WTC11 (cell line): ENCODE measurements around the gene SLC47A2. TPM values are rescaled to one million over a fixed set of nuclear protein-coding genes. Genes with fewer than 3 reads are reported as not detected.

Experiments
- ATAC-seq: fragments of 200-7000 bp; cut with Tn5 transposase; 2 replicates; pipeline ENCODE4 v1.10.0; 2021; ENCODE audit warnings: mild to moderate bottlenecking, moderate library complexity
- CTCF ChIA-PET: fragments of 300-600 bp; sonication (Branson Sonifier 250); formaldehyde crosslinking; loops from one replicate; lab custom pipeline; 2021; ENCODE audit warnings: antibody characterized with exemption; lab: Charles Lee
- POLR2A ChIA-PET: fragments of 350-600 bp; sonication (Branson Sonifier 250); formaldehyde crosslinking; loops from one replicate; lab custom pipeline; 2021; ENCODE audit warnings: antibody characterized with exemption; lab: Charles Lee
- DNase-seq: peaks from one replicate; pipeline ENCODE4 v3.0.0; 2021; ENCODE audit warnings: low spot score
- H3K27ac Mint-ChIP-seq: 2 replicates; pipeline ENCODE4 v1.8.0; 2021; ENCODE audit warnings: mixed read lengths
- H3K27me3 Mint-ChIP-seq: 2 replicates; pipeline ENCODE4 v1.8.0; 2021; ENCODE audit warnings: low read depth, mild to moderate bottlenecking, moderate library complexity, mixed read lengths
- H3K36me3 Mint-ChIP-seq: 2 replicates; pipeline ENCODE4 v1.8.0; 2021; ENCODE audit warnings: mixed read lengths
- H3K4me1 Mint-ChIP-seq: 2 replicates; pipeline ENCODE4 v1.8.0; 2022; ENCODE audit warnings: mixed read lengths
- H3K4me3 Mint-ChIP-seq: 2 replicates; pipeline ENCODE4 v1.8.0; 2021; ENCODE audit warnings: mild to moderate bottlenecking, moderate library complexity, mixed read lengths
- H3K9me3 Mint-ChIP-seq: 2 replicates; pipeline ENCODE4 v1.8.0; 2021; ENCODE audit warnings: mixed read lengths
- JUN ChIP-seq: sonication (generic); formaldehyde crosslinking; IDR thresholded peaks from 2 replicates; pipeline ENCODE4 v1.8.0; 2023; ENCODE audit warnings: mild to moderate bottlenecking, missing genetic modification reagents
- NFE2L1 ChIP-seq: sonication (generic); formaldehyde crosslinking; IDR thresholded peaks from 2 replicates; pipeline ENCODE4 v1.8.1; 2023; ENCODE audit warnings: missing genetic modification reagents
- OVOL2 ChIP-seq: fragments of 250-450 bp; sonication (Bioruptor Pico); IDR thresholded peaks from 2 replicates; pipeline ENCODE4 v1.9.0; 2021; ENCODE audit warnings: mild to moderate bottlenecking, borderline replicate concordance
- TEAD4 ChIP-seq: sonication (generic); formaldehyde crosslinking; IDR thresholded peaks from 2 replicates; pipeline ENCODE4 v1.8.0; 2022; ENCODE audit warnings: mild to moderate bottlenecking, missing genetic modification reagents
- total RNA-seq: library from RNA; stranded (reverse); gene quantifications from 3 replicates; pipeline ENCODE4 v1.2.3, GENCODE V29; 2021
- TF ChIP-seq, protein P1 (sequence below): sonication (generic); formaldehyde crosslinking; IDR thresholded peaks from 2 replicates; pipeline ENCODE4 v1.8.1; 2022; ENCODE audit warnings: low read depth, mild to moderate bottlenecking, moderate library complexity, missing genetic modification reagents, borderline replicate concordance
- TF ChIP-seq, protein P2 (sequence below): sonication (generic); formaldehyde crosslinking; IDR thresholded peaks from 2 replicates; pipeline ENCODE4 v1.8.1; 2023; ENCODE audit warnings: mild to moderate bottlenecking, missing genetic modification reagents, moderate library complexity
- TF ChIP-seq, protein P3 (sequence below): fragments of 250-450 bp; sonication (Bioruptor Pico); IDR thresholded peaks from 2 replicates; pipeline ENCODE4 v1.9.0; 2021; ENCODE audit warnings: mild to moderate bottlenecking, borderline replicate concordance
- TF ChIP-seq, protein P4 (sequence below): sonication (generic); formaldehyde crosslinking; IDR thresholded peaks from 2 replicates; pipeline ENCODE4 v1.8.1; 2023; ENCODE audit warnings: mild to moderate bottlenecking, moderate library complexity, missing genetic modification reagents
- TF ChIP-seq, protein P5 (sequence below): fragments of 250-450 bp; sonication (Bioruptor Pico); IDR thresholded peaks from 2 replicates; pipeline ENCODE4 v2.1.2; 2022; ENCODE audit warnings: mild to moderate bottlenecking, moderate library complexity
- TF ChIP-seq, protein P6 (sequence below): sonication (generic); formaldehyde crosslinking; IDR thresholded peaks from 2 replicates; pipeline ENCODE4 v1.8.1; 2023; ENCODE audit warnings: mild to moderate bottlenecking, missing genetic modification reagents, moderate library complexity
- TF ChIP-seq, protein P7 (sequence below): sonication (generic); formaldehyde crosslinking; IDR thresholded peaks from 2 replicates; pipeline ENCODE4 v1.8.0; 2022; ENCODE audit warnings: mild to moderate bottlenecking, missing genetic modification reagents

Gene SLC47A2
- total RNA-seq, 1 experiment from 2014 or later: not detected

DNA sequence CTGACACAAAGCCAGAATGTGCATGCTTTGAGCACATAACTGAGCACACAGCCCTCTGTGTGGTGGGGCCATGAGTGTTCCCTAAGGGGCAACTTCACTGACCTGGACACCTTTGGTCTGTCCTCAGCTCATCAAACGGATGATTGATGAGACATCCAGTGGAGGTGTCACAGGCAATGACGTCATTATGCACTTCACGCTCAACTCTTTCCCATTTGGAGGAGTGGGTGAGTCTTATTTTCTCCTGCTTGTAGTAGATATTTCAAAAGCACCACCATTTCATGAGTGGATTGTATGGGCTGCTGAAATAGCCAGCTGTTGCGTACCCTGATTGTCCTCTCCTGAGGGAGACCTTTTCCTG is 51.6 kb downstream of the SLC47A2 start (continued):
- TF ChIP-seq, protein P1, sequence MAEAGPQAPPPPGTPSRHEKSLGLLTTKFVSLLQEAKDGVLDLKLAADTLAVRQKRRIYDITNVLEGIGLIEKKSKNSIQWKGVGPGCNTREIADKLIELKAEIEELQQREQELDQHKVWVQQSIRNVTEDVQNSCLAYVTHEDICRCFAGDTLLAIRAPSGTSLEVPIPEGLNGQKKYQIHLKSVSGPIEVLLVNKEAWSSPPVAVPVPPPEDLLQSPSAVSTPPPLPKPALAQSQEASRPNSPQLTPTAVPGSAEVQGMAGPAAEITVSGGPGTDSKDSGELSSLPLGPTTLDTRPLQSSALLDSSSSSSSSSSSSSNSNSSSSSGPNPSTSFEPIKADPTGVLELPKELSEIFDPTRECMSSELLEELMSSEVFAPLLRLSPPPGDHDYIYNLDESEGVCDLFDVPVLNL (CRISPR knock-in tag): no peak
- TF ChIP-seq, protein P2, sequence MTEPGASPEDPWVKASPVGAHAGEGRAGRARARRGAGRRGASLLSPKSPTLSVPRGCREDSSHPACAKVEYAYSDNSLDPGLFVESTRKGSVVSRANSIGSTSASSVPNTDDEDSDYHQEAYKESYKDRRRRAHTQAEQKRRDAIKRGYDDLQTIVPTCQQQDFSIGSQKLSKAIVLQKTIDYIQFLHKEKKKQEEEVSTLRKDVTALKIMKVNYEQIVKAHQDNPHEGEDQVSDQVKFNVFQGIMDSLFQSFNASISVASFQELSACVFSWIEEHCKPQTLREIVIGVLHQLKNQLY: no peak
- TF ChIP-seq, protein P3, sequence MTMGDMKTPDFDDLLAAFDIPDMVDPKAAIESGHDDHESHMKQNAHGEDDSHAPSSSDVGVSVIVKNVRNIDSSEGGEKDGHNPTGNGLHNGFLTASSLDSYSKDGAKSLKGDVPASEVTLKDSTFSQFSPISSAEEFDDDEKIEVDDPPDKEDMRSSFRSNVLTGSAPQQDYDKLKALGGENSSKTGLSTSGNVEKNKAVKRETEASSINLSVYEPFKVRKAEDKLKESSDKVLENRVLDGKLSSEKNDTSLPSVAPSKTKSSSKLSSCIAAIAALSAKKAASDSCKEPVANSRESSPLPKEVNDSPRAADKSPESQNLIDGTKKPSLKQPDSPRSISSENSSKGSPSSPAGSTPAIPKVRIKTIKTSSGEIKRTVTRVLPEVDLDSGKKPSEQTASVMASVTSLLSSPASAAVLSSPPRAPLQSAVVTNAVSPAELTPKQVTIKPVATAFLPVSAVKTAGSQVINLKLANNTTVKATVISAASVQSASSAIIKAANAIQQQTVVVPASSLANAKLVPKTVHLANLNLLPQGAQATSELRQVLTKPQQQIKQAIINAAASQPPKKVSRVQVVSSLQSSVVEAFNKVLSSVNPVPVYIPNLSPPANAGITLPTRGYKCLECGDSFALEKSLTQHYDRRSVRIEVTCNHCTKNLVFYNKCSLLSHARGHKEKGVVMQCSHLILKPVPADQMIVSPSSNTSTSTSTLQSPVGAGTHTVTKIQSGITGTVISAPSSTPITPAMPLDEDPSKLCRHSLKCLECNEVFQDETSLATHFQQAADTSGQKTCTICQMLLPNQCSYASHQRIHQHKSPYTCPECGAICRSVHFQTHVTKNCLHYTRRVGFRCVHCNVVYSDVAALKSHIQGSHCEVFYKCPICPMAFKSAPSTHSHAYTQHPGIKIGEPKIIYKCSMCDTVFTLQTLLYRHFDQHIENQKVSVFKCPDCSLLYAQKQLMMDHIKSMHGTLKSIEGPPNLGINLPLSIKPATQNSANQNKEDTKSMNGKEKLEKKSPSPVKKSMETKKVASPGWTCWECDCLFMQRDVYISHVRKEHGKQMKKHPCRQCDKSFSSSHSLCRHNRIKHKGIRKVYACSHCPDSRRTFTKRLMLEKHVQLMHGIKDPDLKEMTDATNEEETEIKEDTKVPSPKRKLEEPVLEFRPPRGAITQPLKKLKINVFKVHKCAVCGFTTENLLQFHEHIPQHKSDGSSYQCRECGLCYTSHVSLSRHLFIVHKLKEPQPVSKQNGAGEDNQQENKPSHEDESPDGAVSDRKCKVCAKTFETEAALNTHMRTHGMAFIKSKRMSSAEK (CRISPR knock-in tag): no peak
- TF ChIP-seq, protein P4, sequence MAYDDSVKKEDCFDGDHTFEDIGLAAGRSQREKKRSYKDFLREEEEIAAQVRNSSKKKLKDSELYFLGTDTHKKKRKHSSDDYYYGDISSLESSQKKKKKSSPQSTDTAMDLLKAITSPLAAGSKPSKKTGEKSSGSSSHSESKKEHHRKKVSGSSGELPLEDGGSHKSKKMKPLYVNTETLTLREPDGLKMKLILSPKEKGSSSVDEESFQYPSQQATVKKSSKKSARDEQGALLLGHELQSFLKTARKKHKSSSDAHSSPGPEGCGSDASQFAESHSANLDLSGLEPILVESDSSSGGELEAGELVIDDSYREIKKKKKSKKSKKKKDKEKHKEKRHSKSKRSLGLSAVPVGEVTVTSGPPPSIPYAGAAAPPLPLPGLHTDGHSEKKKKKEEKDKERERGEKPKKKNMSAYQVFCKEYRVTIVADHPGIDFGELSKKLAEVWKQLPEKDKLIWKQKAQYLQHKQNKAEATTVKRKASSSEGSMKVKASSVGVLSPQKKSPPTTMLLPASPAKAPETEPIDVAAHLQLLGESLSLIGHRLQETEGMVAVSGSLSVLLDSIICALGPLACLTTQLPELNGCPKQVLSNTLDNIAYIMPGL (CRISPR knock-in tag): no peak
- TF ChIP-seq NFE2L1 (no peak), TEAD4 (CRISPR knock-in tag) (no peak), JUN (CRISPR knock-in tag) (no peak), OVOL2 (CRISPR knock-in tag) (no peak)
- TF ChIP-seq, protein P5, sequence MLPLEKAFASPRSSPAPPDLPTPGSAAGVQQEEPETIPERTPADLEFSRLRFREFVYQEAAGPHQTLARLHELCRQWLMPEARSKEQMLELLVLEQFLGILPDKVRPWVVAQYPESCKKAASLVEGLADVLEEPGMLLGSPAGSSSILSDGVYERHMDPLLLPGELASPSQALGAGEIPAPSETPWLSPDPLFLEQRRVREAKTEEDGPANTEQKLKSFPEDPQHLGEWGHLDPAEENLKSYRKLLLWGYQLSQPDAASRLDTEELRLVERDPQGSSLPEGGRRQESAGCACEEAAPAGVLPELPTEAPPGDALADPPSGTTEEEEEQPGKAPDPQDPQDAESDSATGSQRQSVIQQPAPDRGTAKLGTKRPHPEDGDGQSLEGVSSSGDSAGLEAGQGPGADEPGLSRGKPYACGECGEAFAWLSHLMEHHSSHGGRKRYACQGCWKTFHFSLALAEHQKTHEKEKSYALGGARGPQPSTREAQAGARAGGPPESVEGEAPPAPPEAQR (CRISPR knock-in tag): no peak

DNA sequence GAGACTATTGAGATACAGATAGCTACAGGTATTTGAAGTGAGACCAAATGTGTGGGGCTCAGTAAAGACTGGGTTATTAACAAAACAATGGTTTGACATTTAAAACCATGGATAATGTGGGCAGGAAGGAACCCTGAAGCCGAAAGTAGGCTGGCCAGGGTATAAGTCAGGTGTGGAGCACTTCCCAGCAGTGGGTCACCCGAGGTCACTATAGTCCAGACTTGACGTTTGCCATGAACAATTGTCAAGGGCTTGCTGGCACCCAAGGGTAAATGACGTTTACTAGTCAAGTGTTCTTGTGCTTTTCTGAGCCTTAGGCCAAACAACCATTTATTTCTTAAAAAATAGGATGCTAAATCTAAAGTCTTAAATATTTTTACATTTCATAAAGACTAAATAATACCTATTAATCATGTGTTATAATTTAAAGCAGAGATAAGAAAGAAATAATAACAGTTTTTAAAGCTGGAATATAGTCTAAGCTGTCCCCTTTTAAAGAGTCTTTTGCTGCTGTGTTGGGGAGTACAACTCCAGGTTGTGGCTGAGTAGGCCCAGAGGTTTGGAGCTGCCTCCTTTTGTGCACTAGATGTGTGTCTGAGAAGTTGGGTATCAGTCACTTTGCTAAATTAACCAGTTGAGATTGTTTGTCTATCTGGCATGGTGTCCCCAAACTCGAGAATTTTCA is 52.1 kb downstream of the SLC47A2 start:
- TF ChIP-seq, protein P6, sequence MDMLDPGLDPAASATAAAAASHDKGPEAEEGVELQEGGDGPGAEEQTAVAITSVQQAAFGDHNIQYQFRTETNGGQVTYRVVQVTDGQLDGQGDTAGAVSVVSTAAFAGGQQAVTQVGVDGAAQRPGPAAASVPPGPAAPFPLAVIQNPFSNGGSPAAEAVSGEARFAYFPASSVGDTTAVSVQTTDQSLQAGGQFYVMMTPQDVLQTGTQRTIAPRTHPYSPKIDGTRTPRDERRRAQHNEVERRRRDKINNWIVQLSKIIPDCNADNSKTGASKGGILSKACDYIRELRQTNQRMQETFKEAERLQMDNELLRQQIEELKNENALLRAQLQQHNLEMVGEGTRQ (CRISPR knock-in tag): peak; percentile 36; the same call in 1 of the 2 replicates
- TF ChIP-seq, protein P7, sequence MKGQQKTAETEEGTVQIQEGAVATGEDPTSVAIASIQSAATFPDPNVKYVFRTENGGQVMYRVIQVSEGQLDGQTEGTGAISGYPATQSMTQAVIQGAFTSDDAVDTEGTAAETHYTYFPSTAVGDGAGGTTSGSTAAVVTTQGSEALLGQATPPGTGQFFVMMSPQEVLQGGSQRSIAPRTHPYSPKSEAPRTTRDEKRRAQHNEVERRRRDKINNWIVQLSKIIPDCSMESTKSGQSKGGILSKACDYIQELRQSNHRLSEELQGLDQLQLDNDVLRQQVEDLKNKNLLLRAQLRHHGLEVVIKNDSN (CRISPR knock-in tag): no peak
- H3K9me3 Mint-ChIP-seq: no peaks in the 10 kb centered on the region
- ChIA-PET POLR2A (no interaction called here), CTCF (interaction anchor here (1.0 to 2.1 kb wide), 3 partner anchors 16 to 98 kb away, joined by 3 to 10 read pairs (median 4); partner anchors contain the start of gene ALDH3A2)
- no peak overlapping the region for H3K27ac Mint-ChIP-seq
- H3K27me3 Mint-ChIP-seq: no peaks in the 10 kb centered on the region
- peaks cover 21% of the 10 kb centered on the region for H3K4me1 Mint-ChIP-seq
- H3K4me3 Mint-ChIP-seq: no peak overlapping the region
- ATAC-seq (no peak), DNase-seq (no peak)
- peaks cover 55% of the 10 kb centered on the region for H3K36me3 Mint-ChIP-seq
